ENCODE results near the gene RIMKLB.
A peak's percentile ranks its signal among the peaks of the same experiment; 100 is the strongest.

The RIMKLB gene

GRCh38 chr12:8697476-8698131 lies at the start of gene RIMKLB:
Gene RIMKLB, plus strand, starts transcription at chr12:8697991. Its CDS starts 15,876 bp downstream, at chr12:8713867.
- peak; percentile 94 for DNase-seq (ENCODE audit: low read depth, low spot score)

- DNase-seq (ENCODE audit: low read depth, low spot score): no peak
Observed at GRCh38 chr12:8648576-8649205, 49.1 kb upstream of the RIMKLB start.

GRCh38 chr12:8655421-8655820 lies 42.4 kb upstream of the RIMKLB start:
- DNase-seq (ENCODE audit: low read depth, low spot score): no peak

GRCh38 chr12:8658346-8658745 lies 39.4 kb upstream of the RIMKLB start:
- peak; percentile 92 for DNase-seq (ENCODE audit: low read depth, low spot score)

- peak; percentile 57 for DNase-seq (ENCODE audit: low read depth, low spot score)
Observed at GRCh38 chr12:8661016-8661415, 36.8 kb upstream of the RIMKLB start.

GRCh38 chr12:8661751-8662150 lies 36.0 kb upstream of the RIMKLB start:
- DNase-seq (ENCODE audit: low read depth, low spot score): no peak

- peak; percentile 85 for DNase-seq (ENCODE audit: low read depth, low spot score)
Observed at GRCh38 chr12:8662593-8662992, 35.2 kb upstream of the RIMKLB start, which contains the start of gene MFAP5. Gene MFAP5, minus strand, starts transcription at chr12:8662826. Its CDS starts 722 bp downstream, at chr12:8662104.

- DNase-seq (ENCODE audit: low read depth, low spot score): no peak
Observed at GRCh38 chr12:8664228-8664913, 33.4 kb upstream of the RIMKLB start.

GRCh38 chr12:8665759-8666158 lies 32.0 kb upstream of the RIMKLB start:
- DNase-seq (ENCODE audit: low read depth, low spot score): no peak

GRCh38 chr12:8667270-8667669 lies 30.5 kb upstream of the RIMKLB start:
- no peak for DNase-seq (ENCODE audit: low read depth, low spot score)

GRCh38 chr12:8668441-8668840 lies 29.4 kb upstream of the RIMKLB start:
- DNase-seq (ENCODE audit: low read depth, low spot score): no peak

- DNase-seq (ENCODE audit: low read depth, low spot score): no peak
Observed at GRCh38 chr12:8672381-8672780, 25.4 kb upstream of the RIMKLB start.

GRCh38 chr12:8675591-8676036 lies 22.2 kb upstream of the RIMKLB start:
- DNase-seq (ENCODE audit: low read depth, low spot score): no peak

- no peak for DNase-seq (ENCODE audit: low read depth, low spot score)
Observed at GRCh38 chr12:8676651-8677050, 21.1 kb upstream of the RIMKLB start.

GRCh38 chr12:8677362-8677761 lies 20.4 kb upstream of the RIMKLB start:
- no peak for DNase-seq (ENCODE audit: low read depth, low spot score)

GRCh38 chr12:8678661-8679111 lies 19.1 kb upstream of the RIMKLB start:
- DNase-seq (ENCODE audit: low read depth, low spot score): peak; percentile 69

- no peak for DNase-seq (ENCODE audit: low read depth, low spot score)
Observed at GRCh38 chr12:8680533-8680932, 17.3 kb upstream of the RIMKLB start.

GRCh38 chr12:8681129-8681884 lies 16.5 kb upstream of the RIMKLB start:
- peak; percentile 49 for DNase-seq (ENCODE audit: low read depth, low spot score)

GRCh38 chr12:8685051-8685450 lies 12.7 kb upstream of the RIMKLB start:
- no peak for DNase-seq (ENCODE audit: low read depth, low spot score)

GRCh38 chr12:8687846-8688601 lies 9.8 kb upstream of the RIMKLB start:
- DNase-seq (ENCODE audit: low read depth, low spot score): peak; percentile 93

GRCh38 chr12:8689681-8690080 lies 8.1 kb upstream of the RIMKLB start:
- DNase-seq (ENCODE audit: low read depth, low spot score): no peak

Data from astrocyte of the hippocampus (primary cell).